ENCODE data around the gene EFHD2. TPM values are rescaled to one million over a fixed set of nuclear protein-coding genes. Genes with fewer than 3 reads are reported as not detected.

EFHD2 gene
- total RNA-seq, 4 donors from 2014 or later = 47.5 to 79.5 (median 61.0) TPM

- no peak for DNase-seq
- peaks cover 16 to 79% (median 62%) of the 10 kb centered on the region in 3 donors for H3K4me1 ChIP-seq
- intact Hi-C loops (cut with DNase I) = no loop called here
Measured at GRCh38 chr1:15410884-15411245, 1.2 kb downstream of the EFHD2 start.

GRCh38 chr1:15411593-15412137, 2.0 kb downstream of the EFHD2 start:
- TF ChIP-seq POLR2A (IDR thresholded peaks at IDR 0.05) (no peak), CTCF (IDR thresholded peaks at IDR 0.05) (no peak)
- peak overlapping the region; percentile 68 to 99 (median 88) for H3K4me3 ChIP-seq
- peaks cover 24 to 85% (median 70%) of the 10 kb centered on the region in 3 donors for H3K4me1 ChIP-seq
- H3K27me3 ChIP-seq = no peaks in the 10 kb centered on the region
- no peaks in the 10 kb centered on the region for H3K9me3 ChIP-seq
- intact Hi-C loops (cut with DNase I) = no loop called here
- peak overlapping the region; percentile 80 to 94 (median 88) for H3K27ac ChIP-seq
- WGBS, 2 donors = 31% methylated on average over 2 of the region's 12 CpGs; no CpG with 5 or more reads in 1 of the 2 donors
- H3K36me3 ChIP-seq = peaks cover 0 to 13% (median 0%) of the 10 kb centered on the region in 3 donors
- peak; percentile 33 for DNase-seq

More at GRCh38 chr1:15410884-15411245, 1.2 kb downstream of the EFHD2 start:
- Histone ChIP-seq H3K27me3 (no peaks in the 10 kb centered on the region), H3K36me3 (peaks cover 0 to 13% (median 0%) of the 10 kb centered on the region in 3 donors), H3K27ac (peak overlapping the region; percentile 80 to 94 (median 88)), H3K4me3 (peak overlapping the region; percentile 68 to 99 (median 88)), H3K9me3 (no peaks in the 10 kb centered on the region)
- 5 to 8% methylated on average over 10 of the region's 11 CpGs for WGBS, 2 donors
- TF ChIP-seq CTCF (IDR thresholded peaks at IDR 0.05) (no peak), POLR2A (IDR thresholded peaks at IDR 0.05) (no peak)

GRCh38 chr1:15412175-15412800, 2.6 kb downstream of the EFHD2 start:
- Histone ChIP-seq H3K27ac (peak overlapping the region; percentile 21 to 94 (median 88)), H3K9me3 (no peaks in the 10 kb centered on the region), H3K4me1 (peaks cover 30 to 85% (median 70%) of the 10 kb centered on the region in 3 donors), H3K27me3 (no peaks in the 10 kb centered on the region), H3K4me3 (peak overlapping the region in 3 of 4 donors; percentile 68 to 91 (median 84)), H3K36me3 (peaks cover 0 to 13% (median 0%) of the 10 kb centered on the region in 3 donors)
- intact Hi-C loops (cut with DNase I) = no loop called here
- 75 to 83% methylated on average over 9 to 10 of the region's 16 CpGs for WGBS, 2 donors
- TF ChIP-seq POLR2A (IDR thresholded peaks at IDR 0.05) (no peak), CTCF (IDR thresholded peaks at IDR 0.05) (no peak)
- DNase-seq = no peak

- TF ChIP-seq POLR2A (IDR thresholded peaks at IDR 0.05) = no peak
- no peak for TF ChIP-seq CTCF (IDR thresholded peaks at IDR 0.05)
- Histone ChIP-seq H3K27me3 (no peaks in the 10 kb centered on the region), H3K9me3 (no peaks in the 10 kb centered on the region), H3K27ac (peak overlapping the region in 3 of 4 donors; percentile 21 to 90 (median 87)), H3K4me3 (peak overlapping the region in 1 of 4 donors; percentile 91), H3K4me1 (peaks cover 34 to 85% (median 70%) of the 10 kb centered on the region in 3 donors), H3K36me3 (peaks cover 0 to 13% (median 0%) of the 10 kb centered on the region in 3 donors)
- 88 to 100% methylated on average over 1 to 3 of the region's 11 CpGs for WGBS, 2 donors
- intact Hi-C loops (cut with DNase I) = no loop called here
- DNase-seq = no peak
Measured at GRCh38 chr1:15412843-15413242, 3.2 kb downstream of the EFHD2 start.
